ENCODE data around the gene ICA1. TPM values are rescaled to one million over a fixed set of nuclear protein-coding genes. Genes with fewer than 3 reads are reported as not detected.

ICA1 gene
- total and polyA plus RNA-seq, 2 donors (not counting 3 experiments of a cell fraction or from before 2014, with no cell fraction given): 19.0 to 47.1 TPM

- TF ChIP-seq MAX (IDR thresholded peaks at IDR 0.05; ENCODE audit: insufficient read depth, insufficient read length): no peak
- TF ChIP-seq CTCF (IDR thresholded peaks at IDR 0.05; ENCODE audit: extremely low read depth in 1 of 2, insufficient read depth in 1 of 2, low read depth in 1 of 2, low read length in 2 of 2): no peak
- TF ChIP-seq FOS (IDR thresholded peaks at IDR 0.05; ENCODE audit: borderline replicate concordance, insufficient read depth, low read length): no peak
- TF ChIP-seq JUN (IDR thresholded peaks at IDR 0.05; ENCODE audit: borderline replicate concordance, insufficient read depth, insufficient read length, low read depth): no peak
- no peak for TF ChIP-seq POLR2A (IDR thresholded peaks at IDR 0.05; ENCODE audit: low read depth, low read length)
- TF ChIP-seq GATA2 (IDR thresholded peaks at IDR 0.05; ENCODE audit: insufficient read depth, insufficient read length, low read depth, low read length): no peak
- TF ChIP-seq MYC (IDR thresholded peaks at IDR 0.05; ENCODE audit: low read depth, low read length): no peak
- no TSS peak for BruUV-seq (replicated peaks)
- Histone ChIP-seq H2AFZ (ENCODE audit: low read depth, low read length) (no peak overlapping the region), H4K20me1 (replicated peaks; ENCODE audit: control insufficient read depth, extremely low read depth, insufficient read depth, low read length) (no peaks in the 10 kb centered on the region), H3K36me3 (ENCODE audit: control insufficient read depth in 2 of 2, extremely low read depth in 1 of 2, insufficient read depth in 2 of 2, low read length in 2 of 2) (no peaks in the 10 kb centered on the region), H3K9ac (replicated peaks; ENCODE audit: extremely low read depth, insufficient read depth, low read length) (no peak overlapping the region), H3K9me3 (replicated peaks; ENCODE audit: control insufficient read depth, insufficient read depth, low read length) (no peaks in the 10 kb centered on the region), H3K79me2 (ENCODE audit: control insufficient read depth, insufficient read depth, low read length) (no peaks in the 10 kb centered on the region), H3K4me2 (ENCODE audit: insufficient read depth, low read length) (no peak overlapping the region), H3K4me3 (replicated peaks in 1 of 3; ENCODE audit: insufficient read depth in 1 of 3, low read depth in 1 of 3, low read length in 3 of 3) (no peak overlapping the region), H3K9me1 (replicated peaks; ENCODE audit: control insufficient read depth, extremely low read depth, insufficient read depth, low read length) (no peaks in the 10 kb centered on the region), H3K27ac (ENCODE audit: insufficient read depth, low read depth, low read length) (no peak overlapping the region), H3K27me3 (ENCODE audit: control insufficient read depth in 2 of 2, insufficient read depth in 2 of 2, low read length in 2 of 2) (no peaks in the 10 kb centered on the region), H3K4me1 (ENCODE audit: control insufficient read depth, extremely low read depth, insufficient read depth, low read length) (no peaks in the 10 kb centered on the region)
- DNase-seq (ENCODE audit: low read depth, low spot score) (no peak), FAIRE-seq (no peak)
- CTCF ChIA-PET: no interaction called here
- dilution Hi-C loops (cut with MboI; ENCODE audit: extremely low pct_ligation_motif_present, low sequenced_read_pairs): no loop called here
- intact Hi-C loops (cut with micrococcal nuclease): no loop called here
- POLR2A ChIA-PET: no interaction called here
These were observed 197.1 kb downstream of the ICA1 start for GRCh38 chr7:8064828-8065227.

Data from endothelial cell of umbilical vein (primary cell).